Placental pericyte (primary cell): ENCODE measurements around the gene APC2. TPM values are rescaled to one million over a fixed set of nuclear protein-coding genes. Genes with fewer than 3 reads are reported as not detected.

Experiments used
- total RNA-seq: library from RNA; depleted of rRNA; stranded (reverse); fragments of >200 nt; gene quantifications from 2 replicates; pipeline ENCODE4 v1.2.3, GENCODE V29; 2012

Gene APC2, protein sequence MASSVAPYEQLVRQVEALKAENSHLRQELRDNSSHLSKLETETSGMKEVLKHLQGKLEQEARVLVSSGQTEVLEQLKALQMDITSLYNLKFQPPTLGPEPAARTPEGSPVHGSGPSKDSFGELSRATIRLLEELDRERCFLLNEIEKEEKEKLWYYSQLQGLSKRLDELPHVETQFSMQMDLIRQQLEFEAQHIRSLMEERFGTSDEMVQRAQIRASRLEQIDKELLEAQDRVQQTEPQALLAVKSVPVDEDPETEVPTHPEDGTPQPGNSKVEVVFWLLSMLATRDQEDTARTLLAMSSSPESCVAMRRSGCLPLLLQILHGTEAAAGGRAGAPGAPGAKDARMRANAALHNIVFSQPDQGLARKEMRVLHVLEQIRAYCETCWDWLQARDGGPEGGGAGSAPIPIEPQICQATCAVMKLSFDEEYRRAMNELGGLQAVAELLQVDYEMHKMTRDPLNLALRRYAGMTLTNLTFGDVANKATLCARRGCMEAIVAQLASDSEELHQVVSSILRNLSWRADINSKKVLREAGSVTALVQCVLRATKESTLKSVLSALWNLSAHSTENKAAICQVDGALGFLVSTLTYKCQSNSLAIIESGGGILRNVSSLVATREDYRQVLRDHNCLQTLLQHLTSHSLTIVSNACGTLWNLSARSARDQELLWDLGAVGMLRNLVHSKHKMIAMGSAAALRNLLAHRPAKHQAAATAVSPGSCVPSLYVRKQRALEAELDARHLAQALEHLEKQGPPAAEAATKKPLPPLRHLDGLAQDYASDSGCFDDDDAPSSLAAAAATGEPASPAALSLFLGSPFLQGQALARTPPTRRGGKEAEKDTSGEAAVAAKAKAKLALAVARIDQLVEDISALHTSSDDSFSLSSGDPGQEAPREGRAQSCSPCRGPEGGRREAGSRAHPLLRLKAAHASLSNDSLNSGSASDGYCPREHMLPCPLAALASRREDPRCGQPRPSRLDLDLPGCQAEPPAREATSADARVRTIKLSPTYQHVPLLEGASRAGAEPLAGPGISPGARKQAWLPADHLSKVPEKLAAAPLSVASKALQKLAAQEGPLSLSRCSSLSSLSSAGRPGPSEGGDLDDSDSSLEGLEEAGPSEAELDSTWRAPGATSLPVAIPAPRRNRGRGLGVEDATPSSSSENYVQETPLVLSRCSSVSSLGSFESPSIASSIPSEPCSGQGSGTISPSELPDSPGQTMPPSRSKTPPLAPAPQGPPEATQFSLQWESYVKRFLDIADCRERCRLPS (N-terminal part only)
- total RNA-seq, result 0.14 and 0.22 TPM in 2 replicates

DNA sequence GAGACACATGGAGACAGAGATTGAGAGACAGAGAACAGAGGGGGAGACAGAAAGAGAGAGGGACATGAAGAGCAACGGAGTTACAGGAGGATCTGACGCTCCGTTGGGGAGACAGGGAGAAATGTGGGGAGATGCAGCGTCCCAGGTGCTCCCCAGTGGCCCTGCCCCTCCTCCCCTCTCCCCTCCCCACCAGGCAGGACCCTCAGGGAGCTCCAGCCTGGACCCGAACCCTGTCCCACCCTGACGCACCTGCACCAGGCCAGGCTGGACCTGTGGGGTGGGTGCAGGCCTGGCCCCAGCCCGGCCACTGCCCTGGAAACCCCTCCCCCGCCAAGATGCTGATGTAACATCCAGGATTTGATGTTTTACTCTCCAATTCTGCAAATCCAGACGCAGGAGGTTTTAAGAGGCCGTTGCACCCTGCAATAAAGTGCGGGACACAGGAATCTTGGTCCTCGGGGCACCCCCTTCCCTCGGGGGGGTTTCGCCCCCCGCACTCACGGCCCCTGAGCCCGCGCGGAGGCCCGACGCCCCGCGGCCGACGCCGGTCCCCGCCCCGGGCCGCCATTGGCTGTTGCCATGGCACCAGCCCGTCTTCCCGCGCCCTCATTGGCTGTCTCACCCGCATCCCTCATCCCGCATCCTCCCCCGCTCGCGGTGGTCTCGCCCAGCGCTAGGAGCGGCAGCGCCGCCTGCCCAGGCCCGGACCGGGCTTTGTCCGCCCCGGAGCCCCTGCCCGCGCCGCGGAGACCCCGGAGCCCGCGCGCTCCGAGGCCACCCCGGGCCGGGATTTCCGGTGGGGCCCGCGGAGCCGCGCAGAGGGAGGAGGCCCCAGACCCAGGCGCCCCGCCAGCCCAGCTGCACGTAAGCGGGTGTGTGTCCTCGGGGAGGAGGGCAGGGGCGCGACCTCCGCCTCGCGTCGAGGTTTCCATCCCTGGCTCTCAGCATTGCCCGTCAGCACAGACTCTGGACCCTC, at the start of gene APC2:
Gene APC2 (plus strand): TSS at position 655 of the 976 bp plus-strand sequence. CDS start 2,881 bp downstream, outside the sequence.

DNA sequence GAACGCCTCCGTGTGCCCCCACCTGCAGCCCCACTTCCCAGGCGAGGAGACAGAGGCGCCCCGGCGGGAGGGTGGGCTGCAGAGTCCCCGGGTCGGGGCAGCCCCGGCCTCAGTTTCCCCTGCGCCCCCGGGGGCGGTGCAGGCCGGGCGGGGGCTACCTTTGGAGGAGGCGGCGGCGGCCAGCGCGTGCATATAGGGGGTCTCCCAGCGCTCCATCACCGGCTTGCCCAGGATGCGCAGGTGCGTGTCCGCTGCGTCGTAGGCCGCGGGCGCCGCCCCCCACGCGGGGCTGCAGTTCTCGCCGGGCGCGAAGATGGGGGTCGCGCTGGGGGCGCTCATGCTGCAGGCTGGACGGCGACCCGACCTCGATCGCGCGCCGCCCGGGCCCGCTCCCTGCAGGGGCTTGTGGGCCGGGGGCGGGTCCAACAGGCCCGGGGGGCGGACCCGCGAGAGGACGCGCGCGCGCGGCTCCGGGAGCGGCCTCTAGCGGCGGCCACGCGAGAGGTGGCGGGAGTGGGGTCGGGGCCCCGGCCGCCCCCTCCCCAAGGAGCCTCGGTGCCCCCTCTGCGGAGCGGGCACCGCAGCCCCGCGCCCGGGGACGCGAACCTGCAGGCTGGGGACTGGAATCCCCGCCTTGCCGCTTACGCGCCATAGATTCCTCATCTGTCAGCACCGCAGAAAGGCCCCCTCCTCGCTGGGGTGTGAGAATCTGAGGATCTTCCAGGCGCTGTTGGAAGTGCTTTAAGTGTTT, 48.6 kb upstream of the APC2 start, which contains the start of gene GAMT:
Gene GAMT (minus strand): TSS at position 405 of the 751 bp plus-strand sequence. CDS start 66 bp downstream, at position 339.

DNA sequence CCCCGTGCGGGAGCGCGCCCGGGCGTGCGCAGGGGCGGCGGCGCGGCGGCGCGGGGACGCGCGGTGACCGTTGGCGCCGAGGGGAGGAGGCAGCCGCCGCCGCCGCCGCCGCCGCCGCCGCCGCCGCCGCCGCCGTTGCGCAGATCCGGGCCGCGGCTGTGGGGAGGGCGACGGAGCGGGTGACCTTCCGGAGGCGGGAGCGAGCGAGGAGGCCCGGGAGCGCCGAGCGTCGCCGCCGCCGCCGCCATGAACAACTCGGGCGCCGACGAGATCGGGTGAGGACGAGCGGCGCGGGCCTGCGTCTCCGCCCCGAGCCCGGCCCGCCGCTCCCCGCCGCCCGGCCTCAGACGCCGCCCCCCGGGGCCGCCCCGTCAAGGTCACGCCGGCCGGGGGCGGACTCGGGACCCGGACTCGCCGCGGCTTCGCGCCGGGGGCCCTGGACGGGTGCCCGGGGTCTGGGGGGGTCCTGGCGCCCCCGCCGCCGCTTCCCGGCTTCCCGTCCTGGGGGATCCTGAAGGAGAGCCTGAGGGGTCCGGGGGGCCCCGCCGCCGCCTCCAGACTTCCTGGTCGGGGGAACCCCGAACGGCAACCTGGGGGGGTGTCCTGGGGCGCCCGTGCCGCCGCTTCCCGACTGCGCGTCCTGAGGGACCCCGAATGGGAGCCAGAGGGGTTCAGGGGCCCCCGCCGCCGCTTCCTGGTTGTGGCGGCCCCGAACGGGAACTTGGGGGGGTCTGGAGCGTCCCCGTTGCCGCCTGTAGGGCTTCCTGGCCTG, 42.2 kb upstream of the APC2 start, which contains the start of gene DAZAP1:
Gene DAZAP1 (plus strand): TSS at position 59 of the 772 bp plus-strand sequence. CDS start 188 bp downstream, at position 247.

DNA sequence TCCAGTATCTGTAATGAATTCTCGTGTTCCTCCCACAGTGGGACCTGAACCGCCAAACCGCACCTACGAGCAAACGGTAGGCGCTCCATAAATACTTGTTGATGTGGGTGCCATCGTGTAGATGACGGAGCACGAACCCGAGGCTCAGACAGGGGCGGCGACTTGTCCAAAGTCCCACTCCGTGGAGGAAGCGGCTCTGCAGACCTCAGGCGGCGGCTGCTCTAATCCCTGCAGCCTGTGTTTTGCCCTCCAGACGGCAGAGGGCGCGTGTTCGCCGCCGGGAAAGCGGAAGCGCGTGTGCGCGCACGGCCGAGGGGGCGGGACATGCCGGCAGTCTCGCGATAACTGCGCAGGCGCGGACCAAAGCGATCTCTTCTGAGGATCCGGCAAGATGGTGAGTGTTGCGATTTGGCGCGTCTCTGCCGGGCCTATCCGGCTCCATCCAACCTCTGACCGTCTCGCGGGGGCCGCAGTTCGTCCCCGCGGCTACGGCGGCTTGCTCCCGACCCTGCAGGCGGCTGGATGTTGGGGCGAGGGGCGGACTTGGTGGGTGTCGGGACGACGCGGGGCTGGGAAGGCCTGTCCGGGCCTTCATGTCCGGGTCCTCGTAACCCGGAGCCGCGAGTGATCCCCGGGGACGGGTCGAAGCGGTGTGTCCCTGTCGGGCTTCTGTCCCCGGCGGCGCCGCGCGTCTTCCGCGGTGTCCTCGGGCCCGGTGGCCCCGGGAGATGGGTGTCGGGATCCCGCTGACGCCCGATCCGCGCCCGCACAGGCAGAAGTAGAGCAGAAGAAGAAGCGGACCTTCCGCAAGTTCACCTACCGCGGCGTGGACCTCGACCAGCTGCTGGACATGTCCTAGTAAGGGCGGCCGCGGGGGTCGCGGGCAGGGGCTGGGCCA, 11.6 kb upstream of the APC2 start, which contains the start of gene RPS15:
Gene RPS15 (plus strand): TSS at position 362 of the 898 bp plus-strand sequence. CDS start 30 bp downstream, at position 392.

DNA sequence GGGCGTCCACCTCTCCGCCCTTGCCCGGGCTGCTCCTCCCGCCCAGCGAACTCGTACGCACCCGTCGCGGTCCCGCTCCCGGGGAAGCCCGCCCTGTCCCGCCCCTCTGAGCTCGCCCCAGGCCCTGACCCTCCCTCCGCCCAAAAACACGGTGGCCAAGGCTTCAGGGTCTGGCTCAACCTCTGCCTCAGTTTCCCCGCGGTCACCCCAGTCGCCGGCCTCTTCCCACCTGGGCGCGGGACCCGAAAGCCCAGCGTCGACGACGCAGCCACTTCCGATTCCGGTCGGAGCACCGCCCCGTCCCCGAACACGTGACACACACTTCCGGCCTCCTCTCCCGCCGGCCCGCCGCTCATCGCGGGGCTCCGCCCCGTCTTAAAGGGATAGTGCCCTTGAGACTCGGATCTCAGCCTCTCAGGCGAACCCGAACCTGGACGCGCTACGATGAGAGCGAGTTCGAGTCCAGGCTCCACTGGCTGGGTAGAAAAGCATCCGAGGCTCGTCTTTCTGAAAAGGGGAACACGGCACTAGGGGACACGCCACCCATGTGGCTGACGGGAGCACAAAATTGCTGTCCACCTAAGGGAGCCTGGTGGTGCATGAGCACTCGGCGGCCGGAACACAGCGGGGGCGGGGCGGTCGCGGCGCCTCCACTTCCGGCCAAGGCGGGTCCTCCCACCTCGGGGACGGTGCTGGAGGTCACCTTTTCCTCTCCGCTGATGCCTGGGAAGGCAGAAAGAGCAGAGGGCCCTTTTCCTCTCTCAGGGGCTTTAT, 29.2 kb downstream of the APC2 start, which contains the start of gene C19orf25:
Gene C19orf25 (minus strand): TSS at position 282 of the 774 bp plus-strand sequence. CDS start 312 bp downstream, outside the sequence.

DNA sequence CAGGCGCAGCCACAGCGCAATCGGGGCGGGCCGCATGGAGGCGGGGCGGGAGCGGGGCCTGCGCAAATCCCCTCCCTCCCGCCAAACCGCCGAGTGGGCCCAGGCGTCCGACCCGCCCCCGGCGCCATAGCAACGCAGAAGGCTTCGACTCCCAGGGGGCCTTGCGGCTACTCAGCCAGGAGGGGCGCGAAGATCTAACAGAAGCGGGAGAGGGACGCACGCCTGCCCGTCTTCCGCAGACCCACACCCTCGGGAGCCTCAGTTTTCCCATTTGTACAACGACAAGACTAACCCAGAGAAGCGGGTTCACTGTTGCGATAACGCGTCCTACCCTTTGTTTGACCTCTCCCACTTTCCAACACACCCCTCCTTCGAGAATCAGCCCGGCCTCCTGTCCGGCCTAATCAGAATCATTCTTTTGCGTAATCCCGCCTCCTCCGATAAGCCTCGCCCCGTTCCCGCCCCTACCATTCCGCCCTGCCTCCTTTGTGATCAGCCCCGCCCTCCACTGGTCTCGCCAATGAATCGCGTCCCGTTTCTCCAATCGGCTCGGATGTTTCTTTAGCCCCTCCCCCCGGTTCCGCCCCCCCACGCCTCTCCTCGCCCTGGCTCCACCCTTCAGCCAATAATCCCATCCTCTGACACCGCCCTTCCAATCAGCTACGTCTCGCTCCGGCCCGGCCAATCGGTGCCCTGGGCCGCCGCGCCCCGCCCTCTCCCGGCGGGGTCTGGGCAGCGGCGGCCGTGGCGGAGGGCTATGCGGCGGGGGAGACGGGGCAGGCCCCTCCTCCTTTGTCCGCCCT, 40.6 kb downstream of the APC2 start, which contains the start of gene PCSK4:
Gene PCSK4 (minus strand): TSS at position 40 of the 803 bp plus-strand sequence. CDS start 4 bp downstream, at position 36.

DNA sequence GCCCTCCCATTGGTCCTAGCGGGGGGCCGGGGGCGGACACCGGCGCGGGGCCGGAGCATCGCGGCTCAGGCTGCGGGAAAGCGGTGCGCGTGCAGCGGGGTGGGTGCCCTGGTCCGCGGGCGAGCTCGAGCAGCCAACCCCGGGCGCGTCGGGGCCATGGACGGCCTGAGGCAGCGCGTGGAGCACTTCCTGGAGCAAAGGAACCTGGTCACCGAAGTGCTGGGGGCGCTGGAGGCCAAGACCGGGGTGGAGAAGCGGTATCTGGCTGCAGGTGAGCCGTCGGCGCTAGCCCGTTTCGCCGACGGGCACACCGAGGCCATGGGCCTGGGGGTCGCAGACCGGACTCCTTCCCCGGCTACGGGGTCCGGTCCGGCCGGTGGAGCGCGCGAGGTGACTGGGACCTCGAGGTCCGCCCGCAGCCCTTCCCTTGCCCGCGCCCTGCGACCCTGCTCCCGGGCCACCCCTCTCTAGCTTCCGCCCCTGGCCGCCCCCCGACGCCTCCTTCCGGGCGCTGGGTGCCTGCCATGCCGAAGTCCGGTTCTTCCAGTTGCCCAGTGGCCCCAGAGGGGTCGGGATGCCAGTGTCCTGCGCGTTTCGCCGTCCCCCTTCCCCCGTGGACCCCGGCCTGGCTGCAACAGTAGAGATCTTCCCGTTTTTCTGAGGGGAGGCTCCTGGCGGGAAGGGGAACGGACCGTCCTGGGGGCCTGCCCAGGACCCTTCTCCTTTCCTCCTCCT, 41.4 kb downstream of the APC2 start, which contains the start of gene REEP6:
Gene REEP6 (plus strand): TSS at position 68 of the 735 bp plus-strand sequence. CDS start 89 bp downstream, at position 157.

DNA sequence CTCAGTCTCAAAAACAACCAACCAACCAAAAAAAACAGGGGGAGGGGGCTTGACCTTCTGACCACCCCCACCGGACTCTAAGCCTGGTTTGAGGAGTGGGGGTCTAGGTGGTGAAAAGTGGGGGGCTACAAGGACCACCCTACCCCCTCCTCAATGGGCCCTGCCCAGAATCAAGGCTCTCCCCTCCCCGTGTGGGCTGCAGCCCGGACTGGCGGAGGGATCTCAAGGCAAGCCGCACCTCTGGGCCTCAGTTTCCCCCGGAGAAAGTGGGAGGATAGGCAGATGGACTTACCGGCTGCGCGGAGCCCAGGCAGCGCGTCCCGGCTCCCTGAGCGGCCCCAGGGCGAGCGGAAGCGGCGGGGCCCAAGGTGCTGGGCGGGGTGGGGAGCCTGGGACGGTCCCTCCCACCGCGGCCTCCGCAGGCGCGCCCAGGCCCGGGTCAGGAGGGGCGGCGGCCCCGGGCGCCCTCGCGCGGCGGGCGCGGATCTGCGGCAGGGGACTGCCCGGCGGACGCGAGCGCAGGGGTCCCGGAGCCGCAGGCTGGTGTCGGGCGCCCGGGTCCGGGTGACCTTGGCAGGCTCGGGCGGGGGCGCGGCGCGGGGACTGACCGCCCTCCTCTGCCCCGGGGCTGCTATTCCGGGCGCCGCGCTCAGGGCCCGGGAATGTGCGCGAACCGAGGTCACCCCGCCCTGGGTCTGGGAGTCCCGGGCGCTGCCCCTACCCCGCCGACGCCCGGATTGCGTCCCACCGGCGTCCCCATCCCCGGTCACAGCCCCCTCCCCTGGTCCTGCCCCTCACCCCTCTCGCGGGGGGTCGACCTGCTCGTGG, 63.0 kb downstream of the APC2 start, which contains the start of gene ADAMTSL5:
Gene ADAMTSL5 (minus strand): TSS at position 349 of the 828 bp plus-strand sequence. CDS start 2,076 bp downstream, outside the sequence.

Other genes with a start within 250 kb of the APC2 start
- gene STK11, start 244.3 kb upstream of the APC2 start, total RNA-seq, result 107 and 110 TPM in 2 replicates
- gene CBARP, start 212.1 kb upstream of the APC2 start, total RNA-seq, result 5.7 and 6.8 TPM in 2 replicates
- 17.2 and 25.2 TPM in 2 replicates for gene ATP5F1D, start 208.4 kb upstream of the APC2 start, total RNA-seq
- gene MIDN, start 201.5 kb upstream of the APC2 start, total RNA-seq, result 28.2 TPM in 2 replicates
- gene CIRBP, start 180.8 kb upstream of the APC2 start, total RNA-seq, result 199 and 402 TPM in 2 replicates
- gene FAM174C, start 174.6 kb upstream of the APC2 start, total RNA-seq, result 21.4 and 27.6 TPM in 2 replicates
- gene EFNA2, start 164.2 kb upstream of the APC2 start, total RNA-seq, result not detected in 2 replicates
- gene NDUFS7, start 66.2 kb upstream of the APC2 start, total RNA-seq, result 57.3 and 87.5 TPM in 2 replicates
- 35.0 and 41.1 TPM in 2 replicates for gene GAMT, start 48.6 kb upstream of the APC2 start, total RNA-seq
- gene DAZAP1, start 42.5 kb upstream of the APC2 start, total RNA-seq, result 43.3 and 77.6 TPM in 2 replicates
- gene RPS15, start 11.7 kb upstream of the APC2 start, total RNA-seq, result 569 and 1,207 TPM in 2 replicates
- 26.9 and 31.6 TPM in 2 replicates for gene C19orf25, start 29.1 kb downstream of the APC2 start, total RNA-seq
- gene PCSK4, start 40.2 kb downstream of the APC2 start, total RNA-seq, result 0.57 and 3.5 TPM in 2 replicates
- gene REEP6, start 41.1 kb downstream of the APC2 start, total RNA-seq, result 1.1 TPM in 2 replicates
- gene ADAMTSL5, start 62.9 kb downstream of the APC2 start, total RNA-seq, result 6.3 and 10.7 TPM in 2 replicates
- not detected in 2 replicates for gene PLK5, start 74.0 kb downstream of the APC2 start, total RNA-seq
- gene MEX3D, start 118.2 kb downstream of the APC2 start, total RNA-seq, result 23.2 and 98.2 TPM in 2 replicates
- gene MBD3, start 142.7 kb downstream of the APC2 start, total RNA-seq, result 80.5 and 134 TPM in 2 replicates
- 30.6 TPM in 2 replicates for gene UQCR11, start 155.3 kb downstream of the APC2 start, total RNA-seq
- 44.6 and 123 TPM in 2 replicates for gene TCF3, start 202.5 kb downstream of the APC2 start, total RNA-seq